Kidney epithelial cell (primary cell): ENCODE measurements around the gene TNFSF12. TPM values are rescaled to one million over a fixed set of nuclear protein-coding genes. Genes with fewer than 3 reads are reported as not detected.

Source experiments
- DNase-seq: peaks from one replicate; pipeline ENCODE4 v3.0.0-alpha.2; 2010; ENCODE audit warnings: low read depth
- H3K27me3 ChIP-seq: 2 replicates; pipeline ENCODE4 v1.6.0; 2011; ENCODE audit warnings: low read length; ENCODE audit not compliant: control insufficient read depth, insufficient read depth
- H3K36me3 ChIP-seq: 2 replicates; pipeline ENCODE4 v1.5.1; 2011; ENCODE audit warnings: low read length; ENCODE audit not compliant: control insufficient read depth, insufficient read depth
- H3K4me3 ChIP-seq: 2 replicates; pipeline ENCODE4 v1.5.1; 2011; ENCODE audit warnings: low read depth, mild to moderate bottlenecking, control low read depth, low read length
- total RNA-seq: library from RNA; depleted of rRNA; stranded (reverse); fragments of >200 nt; gene quantifications from 2 replicates; pipeline ENCODE4 v1.2.3, GENCODE V29; 2015
- TF ChIP-seq, protein P1 (sequence below): IDR thresholded peaks from 2 replicates; pipeline ENCODE4 v1.5.1; 2011; ENCODE audit warnings: mild to moderate bottlenecking, moderate library complexity, low read length, control low read depth, inconsistent platforms; ENCODE audit not compliant: insufficient read depth, poor library complexity, severe bottlenecking

Gene TNFSF12
- total RNA-seq, 1 donor from 2014 or later: 9.0 TPM

DNA sequence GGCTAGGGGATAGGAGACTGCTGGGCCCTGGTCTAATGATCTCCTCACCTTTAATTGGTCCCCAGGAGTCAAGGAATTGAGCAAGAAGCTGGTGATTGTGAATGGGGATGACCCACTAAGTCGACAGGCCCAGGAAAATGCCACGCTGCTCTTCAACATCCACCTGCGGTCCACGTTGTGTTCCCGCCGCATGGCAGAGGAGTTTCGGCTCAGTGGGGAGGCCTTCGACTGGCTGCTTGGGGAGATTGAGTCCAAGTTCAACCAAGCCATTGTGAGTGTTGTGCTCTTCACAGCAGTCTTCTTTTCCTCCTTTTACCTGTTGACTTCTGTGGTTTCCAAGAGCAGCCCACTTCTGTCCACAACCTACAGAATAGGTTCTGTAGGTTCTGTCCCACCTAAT lies 45.3 kb upstream of the TNFSF12 start:
- H3K36me3 ChIP-seq: peaks cover 10% of the 10 kb centered on the region
- no peak for DNase-seq
- no peaks in the 10 kb centered on the region for H3K27me3 ChIP-seq
- TF ChIP-seq, protein P1, sequence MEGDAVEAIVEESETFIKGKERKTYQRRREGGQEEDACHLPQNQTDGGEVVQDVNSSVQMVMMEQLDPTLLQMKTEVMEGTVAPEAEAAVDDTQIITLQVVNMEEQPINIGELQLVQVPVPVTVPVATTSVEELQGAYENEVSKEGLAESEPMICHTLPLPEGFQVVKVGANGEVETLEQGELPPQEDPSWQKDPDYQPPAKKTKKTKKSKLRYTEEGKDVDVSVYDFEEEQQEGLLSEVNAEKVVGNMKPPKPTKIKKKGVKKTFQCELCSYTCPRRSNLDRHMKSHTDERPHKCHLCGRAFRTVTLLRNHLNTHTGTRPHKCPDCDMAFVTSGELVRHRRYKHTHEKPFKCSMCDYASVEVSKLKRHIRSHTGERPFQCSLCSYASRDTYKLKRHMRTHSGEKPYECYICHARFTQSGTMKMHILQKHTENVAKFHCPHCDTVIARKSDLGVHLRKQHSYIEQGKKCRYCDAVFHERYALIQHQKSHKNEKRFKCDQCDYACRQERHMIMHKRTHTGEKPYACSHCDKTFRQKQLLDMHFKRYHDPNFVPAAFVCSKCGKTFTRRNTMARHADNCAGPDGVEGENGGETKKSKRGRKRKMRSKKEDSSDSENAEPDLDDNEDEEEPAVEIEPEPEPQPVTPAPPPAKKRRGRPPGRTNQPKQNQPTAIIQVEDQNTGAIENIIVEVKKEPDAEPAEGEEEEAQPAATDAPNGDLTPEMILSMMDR: no peak
- no peak overlapping the region for H3K4me3 ChIP-seq

- no peak overlapping the region for H3K4me3 ChIP-seq
- H3K27me3 ChIP-seq: no peaks in the 10 kb centered on the region
- TF ChIP-seq, protein P1: no peak
- no peak for DNase-seq
- peaks cover 8% of the 10 kb centered on the region for H3K36me3 ChIP-seq
Measured at GRCh38 chr17:7508145-7508544, 40.7 kb upstream of the TNFSF12 start.

DNA sequence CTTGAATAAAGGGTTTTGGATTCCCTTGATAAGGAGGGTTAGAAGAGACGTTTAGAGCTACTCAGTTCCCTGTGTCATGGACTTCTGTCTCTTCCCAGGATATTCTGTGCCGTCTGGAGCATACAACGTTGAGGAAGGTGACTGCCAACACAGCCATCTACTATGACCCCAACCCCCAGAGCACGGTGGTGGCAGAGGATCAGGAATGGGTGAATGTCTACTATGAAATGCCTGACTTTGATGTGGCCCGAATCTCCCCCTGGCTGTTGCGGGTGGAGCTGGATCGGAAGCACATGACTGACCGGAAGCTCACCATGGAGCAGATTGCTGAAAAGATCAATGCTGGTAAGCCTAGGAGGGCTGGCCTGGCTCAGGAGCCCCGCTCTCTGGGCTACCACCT lies 40.0 kb upstream of the TNFSF12 start:
- H3K36me3 ChIP-seq: peaks cover 8% of the 10 kb centered on the region
- DNase-seq: no peak
- TF ChIP-seq, protein P1: no peak

DNA sequence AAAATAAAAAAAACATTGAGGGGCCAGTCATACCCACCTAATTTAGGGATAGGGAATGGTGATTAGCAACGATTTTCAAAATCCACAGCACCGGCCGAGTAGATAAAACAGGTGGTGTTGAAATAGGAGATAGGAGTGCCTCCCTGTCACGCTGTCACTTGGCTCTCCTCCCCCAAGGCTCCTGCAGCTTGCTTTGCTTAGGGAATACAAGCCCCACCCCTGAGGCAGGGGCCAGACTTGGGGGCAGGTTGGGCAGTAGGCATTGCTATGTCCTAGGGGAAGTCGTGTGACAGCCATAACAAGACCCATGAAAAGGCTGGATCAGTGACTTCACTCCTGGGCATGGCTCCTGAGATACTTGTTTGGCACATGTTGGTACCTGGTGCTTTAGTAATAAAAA lies 38.9 kb upstream of the TNFSF12 start:
- TF ChIP-seq, protein P1: no peak
- no peak for DNase-seq
- Histone ChIP-seq H3K27me3 (no peaks in the 10 kb centered on the region), H3K36me3 (peaks cover 9% of the 10 kb centered on the region), H3K4me3 (no peak overlapping the region)

More for the DNA sequence above, 40.0 kb upstream of the TNFSF12 start:
- Histone ChIP-seq H3K27me3 (no peaks in the 10 kb centered on the region), H3K4me3 (no peak overlapping the region)

DNA sequence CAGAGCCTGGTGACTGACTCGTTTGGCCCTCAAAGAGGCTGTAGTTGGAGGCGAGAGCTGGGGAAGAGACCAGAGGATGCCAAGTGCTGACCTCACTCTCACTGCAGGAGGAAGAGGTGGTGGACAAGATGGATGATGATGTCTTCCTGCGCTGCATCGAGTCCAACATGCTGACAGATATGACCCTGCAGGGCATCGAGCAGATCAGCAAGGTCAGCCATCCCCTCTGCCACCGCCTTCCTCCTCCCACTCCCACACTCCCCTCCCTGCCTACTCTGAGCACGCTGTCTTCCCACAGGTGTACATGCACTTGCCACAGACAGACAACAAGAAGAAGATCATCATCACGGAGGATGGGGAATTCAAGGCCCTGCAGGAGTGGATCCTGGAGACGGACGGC lies 37.8 kb upstream of the TNFSF12 start:
- Histone ChIP-seq H3K36me3 (peaks cover 9% of the 10 kb centered on the region), H3K27me3 (no peaks in the 10 kb centered on the region), H3K4me3 (no peak overlapping the region)
- TF ChIP-seq, protein P1: no peak
- DNase-seq: no peak

GRCh38 chr17:7512105-7512504 lies 36.8 kb upstream of the TNFSF12 start:
- no peaks in the 10 kb centered on the region for H3K27me3 ChIP-seq
- H3K4me3 ChIP-seq: no peak overlapping the region
- TF ChIP-seq, protein P1: no peak
- DNase-seq: no peak
- H3K36me3 ChIP-seq: peaks cover 9% of the 10 kb centered on the region
